22Rv1 (cell line): ENCODE measurements around the gene KCNH6.
A peak's percentile ranks its signal among the peaks of the same experiment; 100 is the strongest.

Source experiments
- H3K27ac ChIP-seq: fragments of 450-650 bp; 2 replicates; pipeline ENCODE4 v1.5.1; 2017
- CTCF ChIP-seq: fragments of 450-650 bp; IDR thresholded peaks from 2 replicates; pipeline ENCODE4 v1.5.1; 2017; ENCODE audit warnings: mild to moderate bottlenecking
- ZFX ChIP-seq: fragments of 450-650 bp; IDR thresholded peaks from 2 replicates; pipeline ENCODE4 v1.6.1; 2017; ENCODE audit warnings: antibody characterized with exemption, borderline replicate concordance

KCNH6 gene

GRCh38 chr17:63519972-63520882, 2.9 kb upstream of the KCNH6 start:
- peak overlapping the region; percentile 98 for H3K27ac ChIP-seq
- no peak for TF ChIP-seq CTCF

DNA sequence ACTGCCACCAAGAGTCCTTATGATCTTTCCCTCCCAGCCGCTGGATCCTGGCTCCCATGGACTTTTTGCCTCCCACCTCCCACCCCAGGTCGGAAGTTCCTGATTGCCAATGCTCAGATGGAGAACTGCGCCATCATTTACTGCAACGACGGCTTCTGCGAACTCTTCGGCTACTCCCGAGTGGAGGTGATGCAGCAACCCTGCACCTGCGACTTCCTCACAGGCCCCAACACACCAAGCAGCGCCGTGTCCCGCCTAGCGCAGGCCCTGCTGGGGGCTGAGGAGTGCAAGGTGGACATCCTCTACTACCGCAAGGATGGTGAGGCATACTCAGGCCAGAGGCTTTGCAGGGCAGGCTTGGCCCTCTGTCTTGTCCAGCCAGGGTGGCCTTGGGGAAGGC, 893 bp downstream of the KCNH6 start:
- H3K27ac ChIP-seq = peak overlapping the region; percentile 98
- no peak for TF ChIP-seq CTCF
- no peak for TF ChIP-seq ZFX

DNA sequence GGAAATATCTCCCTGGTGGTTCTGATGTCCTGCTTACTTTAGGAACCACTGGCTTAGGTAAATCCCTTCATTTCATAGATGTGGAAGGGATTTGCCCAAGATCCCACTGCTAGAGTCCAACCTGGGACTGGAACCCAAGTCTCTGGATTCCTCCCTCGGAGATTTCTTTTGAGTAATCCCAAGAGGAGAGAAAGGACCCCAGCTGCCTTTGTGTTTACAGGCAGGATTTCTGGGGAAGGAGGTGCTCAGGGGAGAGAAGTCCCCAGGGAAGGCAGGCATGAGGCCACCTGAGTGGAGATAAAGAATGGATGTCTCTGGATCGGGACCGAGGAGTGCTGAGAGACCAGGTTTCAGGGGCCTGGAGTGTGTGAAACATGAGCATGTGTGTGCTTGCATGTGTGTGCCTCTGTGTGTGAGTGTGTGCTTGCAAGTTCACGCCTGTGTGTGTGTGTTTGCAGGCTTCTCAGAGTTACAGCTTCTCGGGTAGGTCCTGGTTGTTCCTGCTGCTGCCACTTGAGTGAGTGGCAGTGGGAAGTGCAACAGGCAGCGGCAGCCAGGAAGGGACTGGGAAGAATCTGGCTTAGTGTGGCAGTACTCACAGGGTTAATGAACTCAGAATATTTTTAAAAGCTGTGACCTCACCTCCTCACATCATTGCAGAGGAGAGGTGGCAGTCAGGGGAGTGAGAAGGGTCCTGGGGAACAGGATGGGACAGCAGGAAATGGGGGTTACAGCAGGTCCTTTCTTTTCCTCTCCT, 2.2 kb downstream of the KCNH6 start:
- H3K27ac ChIP-seq = peak overlapping the region; percentile 98; the same call in 1 of the 2 replicates
- TF ChIP-seq CTCF (no peak), ZFX (no peak)

- H3K27ac ChIP-seq = no peak overlapping the region
- no peak for TF ChIP-seq CTCF
- TF ChIP-seq ZFX = no peak
Measured at GRCh38 chr17:63526861-63527260, 3.7 kb downstream of the KCNH6 start.

DNA sequence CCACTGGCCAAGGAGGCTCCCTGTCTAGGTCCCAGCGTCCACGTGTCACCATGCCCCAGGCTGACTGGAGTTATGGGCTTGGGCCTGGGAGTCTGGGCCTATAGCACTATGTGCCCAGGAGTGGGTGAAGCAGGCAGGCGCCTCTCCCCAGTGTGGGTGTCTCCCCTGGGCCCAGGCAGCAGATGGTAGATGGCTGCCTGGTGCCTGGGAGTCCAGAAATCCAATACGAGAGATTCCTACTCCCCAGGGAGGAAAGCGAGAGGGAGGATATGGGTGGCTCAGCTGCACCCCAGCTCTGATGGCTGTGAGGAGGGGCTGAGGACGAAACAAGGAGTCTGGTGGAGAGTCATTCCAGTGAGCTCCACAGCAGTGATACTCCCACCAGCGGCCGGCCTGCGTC, 5.0 kb downstream of the KCNH6 start:
- TF ChIP-seq CTCF (no peak), ZFX (no peak)
- no peak overlapping the region for H3K27ac ChIP-seq

DNA sequence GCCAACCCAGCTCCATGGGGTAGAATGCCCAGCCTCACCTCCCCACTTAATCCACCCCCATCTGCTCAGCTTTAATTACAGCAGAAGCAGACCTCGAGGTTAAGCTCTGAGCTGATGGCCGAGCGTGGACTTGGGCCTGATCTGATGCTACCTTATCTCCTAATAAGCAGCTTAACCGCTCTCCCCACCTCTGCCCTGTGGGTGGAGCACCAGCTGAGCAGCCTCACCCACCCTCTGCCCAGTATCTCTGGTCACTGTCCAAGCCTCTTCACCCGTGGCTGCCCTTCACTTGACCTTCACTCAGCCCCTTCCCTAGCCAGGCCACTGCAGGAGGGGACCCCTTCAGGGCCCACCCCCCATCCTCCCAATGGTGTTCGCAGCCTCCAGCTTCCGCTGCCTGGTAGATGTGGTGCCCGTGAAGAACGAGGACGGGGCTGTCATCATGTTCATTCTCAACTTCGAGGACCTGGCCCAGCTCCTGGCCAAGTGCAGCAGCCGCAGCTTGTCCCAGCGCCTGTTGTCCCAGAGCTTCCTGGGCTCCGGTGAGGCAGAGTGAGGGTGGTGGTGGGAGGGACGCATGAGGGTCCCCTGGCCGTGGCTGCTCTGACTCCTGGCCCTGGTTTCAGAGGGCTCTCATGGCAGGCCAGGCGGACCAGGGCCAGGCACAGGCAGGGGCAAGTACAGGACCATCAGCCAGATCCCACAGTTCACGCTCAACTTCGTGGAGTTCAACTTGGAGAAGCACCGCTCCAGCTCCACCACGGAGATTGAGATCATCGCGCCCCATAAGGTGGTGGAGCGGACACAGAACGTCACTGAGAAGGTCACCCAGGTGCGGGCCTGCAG, 6.8 kb downstream of the KCNH6 start:
- H3K27ac ChIP-seq = peak overlapping the region; percentile 32
- TF ChIP-seq ZFX = no peak
- peak; percentile 10; the same call in 1 of the 2 replicates for TF ChIP-seq CTCF
